ENCODE data around the gene CREBBP. TPM values are rescaled to one million over a fixed set of nuclear protein-coding genes. Genes with fewer than 3 reads are reported as not detected.

The CREBBP gene
- total RNA-seq, 1 donor from 2014 or later = 33.5 TPM

DNA sequence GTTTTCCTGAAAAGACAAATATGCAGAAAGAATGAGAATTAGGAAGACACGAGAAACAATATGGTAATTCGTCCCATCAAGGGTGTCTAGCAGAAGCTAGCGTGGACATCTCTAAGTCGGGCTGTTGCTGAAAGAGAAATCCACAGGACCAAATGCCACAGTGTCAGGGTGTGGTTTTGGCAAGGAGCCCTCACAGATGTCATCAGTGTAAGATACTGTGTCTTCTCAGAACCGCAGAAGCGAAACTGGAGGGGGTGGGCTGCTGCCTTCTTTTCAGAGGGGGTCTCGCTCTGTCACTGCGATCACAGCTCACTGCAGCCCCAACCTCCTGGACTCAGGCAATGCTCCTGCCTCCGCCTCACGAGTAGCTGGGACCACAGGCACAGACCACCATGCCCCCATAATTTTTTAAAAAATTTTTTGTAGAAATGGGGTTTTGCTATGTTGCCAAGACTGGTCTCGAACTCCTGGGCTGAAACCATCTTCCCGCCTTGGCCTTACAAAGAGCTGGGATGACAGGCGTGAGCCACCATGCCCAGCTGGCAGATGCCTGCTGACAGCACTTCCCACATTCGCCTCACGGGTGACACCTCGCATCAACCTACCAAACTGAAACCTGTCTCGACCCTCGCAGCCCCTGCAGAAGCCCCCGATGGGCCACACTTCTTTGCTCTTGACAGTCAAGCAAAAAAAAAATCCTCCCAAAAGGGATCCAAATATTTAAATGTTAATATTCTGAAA is 189.4 kb downstream of the CREBBP start:
- peaks cover 24% of the 10 kb centered on the region for H3K4me1 ChIP-seq
- TF ChIP-seq, protein P1, sequence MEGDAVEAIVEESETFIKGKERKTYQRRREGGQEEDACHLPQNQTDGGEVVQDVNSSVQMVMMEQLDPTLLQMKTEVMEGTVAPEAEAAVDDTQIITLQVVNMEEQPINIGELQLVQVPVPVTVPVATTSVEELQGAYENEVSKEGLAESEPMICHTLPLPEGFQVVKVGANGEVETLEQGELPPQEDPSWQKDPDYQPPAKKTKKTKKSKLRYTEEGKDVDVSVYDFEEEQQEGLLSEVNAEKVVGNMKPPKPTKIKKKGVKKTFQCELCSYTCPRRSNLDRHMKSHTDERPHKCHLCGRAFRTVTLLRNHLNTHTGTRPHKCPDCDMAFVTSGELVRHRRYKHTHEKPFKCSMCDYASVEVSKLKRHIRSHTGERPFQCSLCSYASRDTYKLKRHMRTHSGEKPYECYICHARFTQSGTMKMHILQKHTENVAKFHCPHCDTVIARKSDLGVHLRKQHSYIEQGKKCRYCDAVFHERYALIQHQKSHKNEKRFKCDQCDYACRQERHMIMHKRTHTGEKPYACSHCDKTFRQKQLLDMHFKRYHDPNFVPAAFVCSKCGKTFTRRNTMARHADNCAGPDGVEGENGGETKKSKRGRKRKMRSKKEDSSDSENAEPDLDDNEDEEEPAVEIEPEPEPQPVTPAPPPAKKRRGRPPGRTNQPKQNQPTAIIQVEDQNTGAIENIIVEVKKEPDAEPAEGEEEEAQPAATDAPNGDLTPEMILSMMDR (IDR thresholded peaks at IDR 0.05; ENCODE audit: borderline replicate concordance) = peak; percentile 18
- no peaks in the 10 kb centered on the region for H3K27me3 ChIP-seq (ENCODE audit: low read depth)
- H3K4me3 ChIP-seq = peak overlapping the region; percentile 59
- no peaks in the 10 kb centered on the region for H3K9me3 ChIP-seq (replicated peaks)
- H3K27ac ChIP-seq (replicated peaks) = peak overlapping the region; percentile 71
- no peak for DNase-seq
- H3K36me3 ChIP-seq = peaks cover 18% of the 10 kb centered on the region
- intact Hi-C loops (cut with micrococcal nuclease) = no loop called here

DNA sequence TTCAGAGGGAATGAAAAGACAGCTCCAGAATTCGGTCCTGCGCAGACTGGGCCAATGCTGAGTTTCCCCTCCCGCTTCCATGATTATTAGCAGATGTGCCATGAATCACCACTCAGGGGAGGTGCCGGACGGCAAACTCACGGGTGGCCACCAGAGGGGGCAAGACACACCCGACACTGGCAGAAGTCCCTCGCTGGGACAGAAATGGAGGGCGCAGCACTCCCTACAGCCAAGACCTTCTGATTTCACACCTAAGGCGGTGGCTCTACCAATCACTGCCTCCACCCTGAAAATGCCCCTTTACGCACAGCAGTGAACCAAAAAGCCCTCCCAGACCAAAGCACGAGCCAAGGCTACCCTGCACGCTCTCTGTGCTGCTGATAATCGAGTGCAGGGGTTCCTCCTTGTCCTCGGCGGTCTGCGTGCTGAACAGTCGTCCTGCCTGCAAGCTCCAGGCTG is 190.0 kb downstream of the CREBBP start:
- TF ChIP-seq, protein P1 (IDR thresholded peaks at IDR 0.05; ENCODE audit: borderline replicate concordance) = peak; percentile 98
- H3K4me1 ChIP-seq = peaks cover 18% of the 10 kb centered on the region
- peak overlapping the region; percentile 59 for H3K4me3 ChIP-seq
- peaks cover 25% of the 10 kb centered on the region for H3K36me3 ChIP-seq
- no peaks in the 10 kb centered on the region for H3K27me3 ChIP-seq (ENCODE audit: low read depth)
- no peaks in the 10 kb centered on the region for H3K9me3 ChIP-seq (replicated peaks)
- peak; percentile 91 for DNase-seq
- peak overlapping the region; percentile 71 for H3K27ac ChIP-seq (replicated peaks)
- intact Hi-C loops (cut with micrococcal nuclease) = no loop called here

DNA sequence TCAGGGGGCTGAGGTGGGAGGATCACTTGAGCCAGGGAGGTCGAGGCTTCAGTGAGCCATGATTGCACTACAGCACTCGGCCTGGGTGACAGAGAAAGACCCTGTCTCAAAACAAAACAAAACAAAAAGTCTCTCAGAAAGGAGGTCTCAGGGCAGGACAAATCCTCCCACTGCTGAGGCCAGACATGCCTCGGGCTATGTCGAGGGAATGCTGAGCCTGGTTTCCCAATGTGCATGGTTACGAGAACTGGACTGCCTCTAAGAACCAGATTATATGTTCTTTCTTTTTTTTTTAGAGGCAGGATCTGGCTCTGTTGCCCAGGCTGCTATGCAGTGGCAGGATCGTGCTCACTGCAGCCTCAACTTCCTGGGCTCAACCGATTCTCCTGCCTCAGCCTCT is 190.8 kb downstream of the CREBBP start:
- Histone ChIP-seq H3K27ac (replicated peaks) (peak overlapping the region; percentile 71), H3K9me3 (replicated peaks) (no peaks in the 10 kb centered on the region), H3K4me1 (peaks cover 18% of the 10 kb centered on the region), H3K27me3 (ENCODE audit: low read depth) (no peaks in the 10 kb centered on the region), H3K4me3 (no peak overlapping the region), H3K36me3 (peaks cover 31% of the 10 kb centered on the region)
- TF ChIP-seq, protein P1 (IDR thresholded peaks at IDR 0.05; ENCODE audit: borderline replicate concordance) = no peak
- no peak for DNase-seq
- intact Hi-C loops (cut with micrococcal nuclease) = no loop called here

DNA sequence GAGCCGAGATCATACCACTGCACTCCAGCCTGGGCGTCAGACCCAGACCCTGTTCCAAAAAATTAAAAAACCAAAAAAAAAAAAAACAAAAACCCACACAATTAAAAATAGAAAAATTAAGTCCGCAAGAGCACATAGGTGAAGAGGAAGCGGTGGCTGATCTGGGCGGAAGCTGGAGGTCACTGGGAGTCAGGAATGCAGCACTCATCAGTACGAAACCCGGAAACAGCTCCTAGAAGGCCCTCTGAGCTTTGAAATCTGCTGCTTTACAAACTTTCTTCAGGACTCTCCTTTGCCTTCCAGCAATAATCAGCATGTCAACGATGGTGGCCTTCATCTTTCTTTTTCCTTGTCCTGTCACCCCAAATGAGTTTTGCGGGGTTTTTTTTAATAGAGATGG is 192.7 kb downstream of the CREBBP start:
- no peak for DNase-seq
- Histone ChIP-seq H3K36me3 (peaks cover 43% of the 10 kb centered on the region), H3K4me1 (peaks cover 18% of the 10 kb centered on the region), H3K27ac (replicated peaks) (peak overlapping the region; percentile 29), H3K27me3 (ENCODE audit: low read depth) (no peaks in the 10 kb centered on the region), H3K4me3 (no peak overlapping the region), H3K9me3 (replicated peaks) (no peaks in the 10 kb centered on the region)
- TF ChIP-seq, protein P1 (IDR thresholded peaks at IDR 0.05; ENCODE audit: borderline replicate concordance) = no peak
- intact Hi-C loops (cut with micrococcal nuclease) = no loop called here

DNA sequence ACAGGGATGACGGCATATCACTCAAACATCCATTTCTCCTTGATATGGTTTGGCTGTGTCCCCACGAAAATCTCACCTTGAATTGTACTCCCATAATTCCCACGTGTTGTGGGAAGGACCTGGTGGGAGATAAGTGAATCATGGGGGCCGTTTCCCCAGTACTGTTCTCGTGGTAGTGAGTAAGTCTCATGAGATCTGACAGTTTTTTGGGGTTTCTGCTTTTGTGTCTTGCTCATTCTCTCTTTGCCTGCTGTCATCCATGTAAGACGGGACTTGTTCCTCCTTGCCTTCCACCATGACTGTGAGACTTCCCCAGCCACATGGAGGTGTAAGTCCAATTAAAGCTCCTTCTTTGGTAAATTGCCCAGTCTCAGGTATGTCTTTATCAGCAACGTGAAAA is 193.5 kb downstream of the CREBBP start:
- intact Hi-C loops (cut with micrococcal nuclease) = no loop called here

More for the DNA sequence above, 193.5 kb downstream of the CREBBP start:
- Histone ChIP-seq H3K36me3 (peaks cover 50% of the 10 kb centered on the region), H3K27me3 (ENCODE audit: low read depth) (no peaks in the 10 kb centered on the region), H3K4me3 (no peak overlapping the region), H3K27ac (replicated peaks) (no peak overlapping the region), H3K9me3 (replicated peaks) (no peaks in the 10 kb centered on the region), H3K4me1 (peaks cover 18% of the 10 kb centered on the region)
- no peak for DNase-seq
- TF ChIP-seq, protein P1 (IDR thresholded peaks at IDR 0.05; ENCODE audit: borderline replicate concordance) = no peak

Data from left ventricle myocardium inferior (tissue), 1 donor.